HepG2 (cell line): Measurements from ENCODE around the gene GFAP. TPM values are rescaled to one million over a fixed set of nuclear protein-coding genes. Genes with fewer than 3 reads are reported as not detected.
A peak's percentile ranks its signal among the peaks of the same experiment; 100 is the strongest.

Source experiments
- BORCS8-MEF2B ChIP-seq: sonication (generic); formaldehyde crosslinking; IDR thresholded peaks from 2 replicates; pipeline ENCODE4 v1.8.0; 2022; ENCODE audit warnings: mild to moderate bottlenecking, missing genetic modification reagents
- HES4 ChIP-seq: sonication (generic); formaldehyde crosslinking; IDR thresholded peaks from 2 replicates; pipeline ENCODE4 v1.9.0; 2021; ENCODE audit warnings: mild to moderate bottlenecking, missing genetic modification reagents, borderline replicate concordance
- HOXD1 ChIP-seq: sonication (generic); formaldehyde crosslinking; IDR thresholded peaks from 2 replicates; pipeline ENCODE4 v1.5.0; 2020; ENCODE audit warnings: missing genetic modification reagents
- ISX ChIP-seq: sonication (generic); formaldehyde crosslinking; conservative IDR thresholded peaks from 2 replicates; pipeline ENCODE4 v1.5.0; 2020; ENCODE audit warnings: missing genetic modification reagents
- NCOA1 ChIP-seq: sonication (generic); formaldehyde crosslinking; IDR thresholded peaks from 2 replicates; pipeline ENCODE4 v1.9.0; 2021; ENCODE audit warnings: missing genetic modification reagents
- PAF1 ChIP-seq: IDR thresholded peaks from 2 replicates; pipeline ENCODE4 v1.6.1; 2016; ENCODE audit warnings: missing genetic modification reagents, missing compliant biosample characterization
- TSC22D2 ChIP-seq: sonication (generic); formaldehyde crosslinking; IDR thresholded peaks from 2 replicates; pipeline ENCODE4 v1.5.1; 2020; ENCODE audit warnings: missing genetic modification reagents, mild to moderate bottlenecking, borderline replicate concordance
- ZFP90 ChIP-seq: sonication (generic); formaldehyde crosslinking; IDR thresholded peaks from 2 replicates; pipeline ENCODE4 v1.8.0; 2022; ENCODE audit warnings: missing genetic modification reagents, mild to moderate bottlenecking, inconsistent platforms, borderline replicate concordance
- ZNF251 ChIP-seq: sonication (generic); formaldehyde crosslinking; IDR thresholded peaks from 2 replicates; pipeline ENCODE4 v1.9.0; 2021; ENCODE audit warnings: mild to moderate bottlenecking, missing genetic modification reagents
- ZNF263 ChIP-seq: sonication (generic); formaldehyde crosslinking; IDR thresholded peaks from 2 replicates; pipeline ENCODE4 v1.4.0; 2020; ENCODE audit warnings: missing genetic modification reagents
- ZNF350 ChIP-seq: sonication (generic); formaldehyde crosslinking; IDR thresholded peaks from 2 replicates; pipeline ENCODE4 v1.4.0; 2020; ENCODE audit warnings: mild to moderate bottlenecking, low read depth, missing genetic modification reagents, borderline replicate concordance
- ZNF460 ChIP-seq: sonication (generic); formaldehyde crosslinking; IDR thresholded peaks from 2 replicates; pipeline ENCODE4 v1.5.1; 2020; ENCODE audit warnings: missing genetic modification reagents, mild to moderate bottlenecking, borderline replicate concordance
- ZNF572 ChIP-seq: sonication (generic); formaldehyde crosslinking; IDR thresholded peaks from 2 replicates; pipeline ENCODE4 v1.5.1; 2020; ENCODE audit warnings: mild to moderate bottlenecking, missing genetic modification reagents
- ZNF607 ChIP-seq: sonication (generic); formaldehyde crosslinking; IDR thresholded peaks from 2 replicates; pipeline ENCODE4 v1.5.1; 2020; ENCODE audit warnings: missing genetic modification reagents, mild to moderate bottlenecking, borderline replicate concordance
- ZNF768 ChIP-seq: sonication (generic); formaldehyde crosslinking; IDR thresholded peaks from 2 replicates; pipeline ENCODE4 v1.4.0; 2020; ENCODE audit warnings: missing genetic modification reagents
- ZNF777 ChIP-seq: sonication (generic); formaldehyde crosslinking; IDR thresholded peaks from 2 replicates; pipeline ENCODE4 v1.4.0; 2020; ENCODE audit warnings: missing genetic modification reagents
- ZNF883 ChIP-seq: sonication (generic); formaldehyde crosslinking; IDR thresholded peaks from 2 replicates; pipeline ENCODE4 v1.5.1; 2020; ENCODE audit warnings: mild to moderate bottlenecking, missing genetic modification reagents; ENCODE audit errors: not compliant biosample characterization
- polyA plus RNA-seq, 8 experiments: library from polyadenylated mRNA; depleted of rRNA in 3 of 8; stranded (reverse) in 7 of 8; unstranded in 1 of 8; fragments of >200 nt; fragmentation: Illumina TruSeq in 4 of 8; extraction: Trizol in 4 of 8; gene quantifications; 2 replicates each; pipeline versions ENCODE4 v1.2.1 to v1.2.3, GENCODE V29; 2011 to 2016; ENCODE audit warnings: low read depth in 4 of 8, missing spikeins in 1 of 8, mixed read lengths in 1 of 8; ENCODE audit not compliant: insufficient read depth in 1 of 8
- total RNA-seq, 5 experiments: library from RNA; depleted of rRNA; stranded (reverse); fragments of >200 nt; fragmentation: Illumina TruSeq; extraction: Trizol; gene quantifications; 2 replicates each; pipeline ENCODE4 v1.2.3, GENCODE V29; 2016; ENCODE audit warnings: low read depth in 1 of 5
- TF ChIP-seq, protein P1 (sequence below): IDR thresholded peaks from 2 replicates; pipeline ENCODE4 v1.6.1; 2018; ENCODE audit warnings: missing genetic modification reagents
- TF ChIP-seq, protein P2 (sequence below), 2 experiments: sonication (generic) in 1 of 2; formaldehyde crosslinking in 1 of 2; IDR thresholded peaks; 2 replicates each; pipeline versions ENCODE4 v1.5.1 to v1.6.1; 2011 to 2020; ENCODE audit warnings: borderline replicate concordance in 1 of 2, low read depth in 1 of 2, low read length in 1 of 2, mild to moderate bottlenecking in 1 of 2, missing genetic modification reagents in 1 of 2, moderate library complexity in 1 of 2
- TF ChIP-seq, protein P3 (sequence below): IDR thresholded peaks from 2 replicates; pipeline ENCODE4 v1.6.1; 2016; ENCODE audit warnings: low read depth
- TF ChIP-seq, protein P4 (sequence below): sonication (generic); formaldehyde crosslinking; conservative IDR thresholded peaks from 2 replicates; pipeline ENCODE4 v1.8.0; 2022; ENCODE audit warnings: mild to moderate bottlenecking, moderate library complexity, missing genetic modification reagents
- TF ChIP-seq, protein P5 (sequence below): sonication (generic); formaldehyde crosslinking; IDR thresholded peaks from 2 replicates; pipeline ENCODE4 v1.8.0; 2022; ENCODE audit warnings: missing genetic modification reagents, mild to moderate bottlenecking, borderline replicate concordance

GFAP gene
- total and polyA plus RNA-seq, 2 of the 13 experiments (the other 11 are each of a cell fraction or from before 2014, with no cell fraction given) = 0.11 to 0.29 TPM

DNA sequence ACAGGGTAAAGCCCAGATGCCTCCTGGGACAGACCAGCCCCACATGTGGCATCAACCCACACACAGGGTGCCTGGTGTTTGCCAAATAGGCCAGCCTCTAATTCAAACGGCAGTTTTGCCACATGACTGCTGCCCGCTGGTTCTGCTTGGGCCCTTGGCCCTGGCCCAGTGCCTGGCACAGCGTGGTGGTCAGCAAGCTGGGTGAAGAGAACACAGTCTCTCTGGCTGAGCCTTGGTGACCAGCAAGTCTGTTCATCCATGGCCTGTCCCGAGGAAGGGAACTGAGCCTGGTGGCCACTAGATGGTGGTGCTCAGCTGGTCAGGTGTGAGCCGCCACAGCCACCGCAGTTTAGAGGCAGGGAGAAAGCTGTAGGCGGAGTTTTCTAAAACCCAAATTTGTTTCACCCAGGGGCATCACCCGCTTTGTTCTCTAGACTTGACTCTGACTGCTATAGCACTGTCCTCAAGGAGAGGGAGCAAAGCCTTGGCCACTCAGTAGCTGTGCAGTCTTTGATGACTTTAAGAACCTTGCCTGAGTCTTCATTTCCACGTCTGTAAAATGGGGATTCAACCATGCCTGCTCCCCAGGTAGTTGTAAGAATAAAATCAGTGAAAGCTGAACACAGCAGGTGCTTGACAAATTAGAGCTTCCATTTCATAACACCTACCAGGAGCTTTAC, 4.7 kb upstream of the GFAP start (continued):
- TF ChIP-seq ISX (CRISPR knock-in tag) (no peak), ZNF607 (CRISPR knock-in tag) (no peak), HOXD1 (CRISPR knock-in tag) (no peak), NCOA1 (CRISPR knock-in tag) (no peak), ZNF768 (CRISPR knock-in tag) (peak; percentile 72; the same call in 1 of the 2 replicates), ZNF350 (0 out of 2 replicates have a peak, but pooled peaks have one; percentile 28), ZFP90 (CRISPR knock-in tag) (no peak), ZNF251 (no peak), PAF1 (CRISPR knock-in tag) (no peak), HES4 (CRISPR knock-in tag) (0 out of 2 replicates have a peak, but pooled peaks have one; percentile 8), BORCS8-MEF2B (no peak), ZNF777 (CRISPR knock-in tag) (no peak), ZNF883 (CRISPR knock-in tag) (peak; percentile 20), ZNF460 (CRISPR knock-in tag) (no peak), ZNF263 (CRISPR knock-in tag) (no peak), TSC22D2 (0 out of 2 replicates have a peak, but pooled peaks have one; percentile 73), ZNF572 (CRISPR knock-in tag) (peak; percentile 32; the same call in 1 of the 2 replicates)
- TF ChIP-seq, protein P1, sequence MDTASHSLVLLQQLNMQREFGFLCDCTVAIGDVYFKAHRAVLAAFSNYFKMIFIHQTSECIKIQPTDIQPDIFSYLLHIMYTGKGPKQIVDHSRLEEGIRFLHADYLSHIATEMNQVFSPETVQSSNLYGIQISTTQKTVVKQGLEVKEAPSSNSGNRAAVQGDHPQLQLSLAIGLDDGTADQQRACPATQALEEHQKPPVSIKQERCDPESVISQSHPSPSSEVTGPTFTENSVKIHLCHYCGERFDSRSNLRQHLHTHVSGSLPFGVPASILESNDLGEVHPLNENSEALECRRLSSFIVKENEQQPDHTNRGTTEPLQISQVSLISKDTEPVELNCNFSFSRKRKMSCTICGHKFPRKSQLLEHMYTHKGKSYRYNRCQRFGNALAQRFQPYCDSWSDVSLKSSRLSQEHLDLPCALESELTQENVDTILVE (CRISPR knock-in tag) = no peak
- TF ChIP-seq, protein P2, sequence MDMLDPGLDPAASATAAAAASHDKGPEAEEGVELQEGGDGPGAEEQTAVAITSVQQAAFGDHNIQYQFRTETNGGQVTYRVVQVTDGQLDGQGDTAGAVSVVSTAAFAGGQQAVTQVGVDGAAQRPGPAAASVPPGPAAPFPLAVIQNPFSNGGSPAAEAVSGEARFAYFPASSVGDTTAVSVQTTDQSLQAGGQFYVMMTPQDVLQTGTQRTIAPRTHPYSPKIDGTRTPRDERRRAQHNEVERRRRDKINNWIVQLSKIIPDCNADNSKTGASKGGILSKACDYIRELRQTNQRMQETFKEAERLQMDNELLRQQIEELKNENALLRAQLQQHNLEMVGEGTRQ (IDR thresholded peaks at IDR 0.05; ENCODE audit: low read depth, low read length) = no peak
- TF ChIP-seq, protein P2 (CRISPR knock-in tag; IDR thresholded peaks at IDR 0.05; ENCODE audit: borderline replicate concordance) = no peak
- TF ChIP-seq, protein P3, sequence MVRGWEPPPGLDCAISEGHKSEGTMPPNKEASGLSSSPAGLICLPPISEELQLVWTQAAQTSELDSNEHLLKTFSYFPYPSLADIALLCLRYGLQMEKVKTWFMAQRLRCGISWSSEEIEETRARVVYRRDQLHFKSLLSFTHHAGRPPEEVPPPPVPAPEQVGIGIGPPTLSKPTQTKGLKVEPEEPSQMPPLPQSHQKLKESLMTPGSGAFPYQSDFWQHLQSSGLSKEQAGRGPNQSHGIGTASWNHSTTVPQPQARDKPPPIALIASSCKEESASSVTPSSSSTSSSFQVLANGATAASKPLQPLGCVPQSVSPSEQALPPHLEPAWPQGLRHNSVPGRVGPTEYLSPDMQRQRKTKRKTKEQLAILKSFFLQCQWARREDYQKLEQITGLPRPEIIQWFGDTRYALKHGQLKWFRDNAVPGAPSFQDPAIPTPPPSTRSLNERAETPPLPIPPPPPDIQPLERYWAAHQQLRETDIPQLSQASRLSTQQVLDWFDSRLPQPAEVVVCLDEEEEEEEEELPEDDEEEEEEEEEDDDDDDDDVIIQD = no peak
- TF ChIP-seq, protein P4, sequence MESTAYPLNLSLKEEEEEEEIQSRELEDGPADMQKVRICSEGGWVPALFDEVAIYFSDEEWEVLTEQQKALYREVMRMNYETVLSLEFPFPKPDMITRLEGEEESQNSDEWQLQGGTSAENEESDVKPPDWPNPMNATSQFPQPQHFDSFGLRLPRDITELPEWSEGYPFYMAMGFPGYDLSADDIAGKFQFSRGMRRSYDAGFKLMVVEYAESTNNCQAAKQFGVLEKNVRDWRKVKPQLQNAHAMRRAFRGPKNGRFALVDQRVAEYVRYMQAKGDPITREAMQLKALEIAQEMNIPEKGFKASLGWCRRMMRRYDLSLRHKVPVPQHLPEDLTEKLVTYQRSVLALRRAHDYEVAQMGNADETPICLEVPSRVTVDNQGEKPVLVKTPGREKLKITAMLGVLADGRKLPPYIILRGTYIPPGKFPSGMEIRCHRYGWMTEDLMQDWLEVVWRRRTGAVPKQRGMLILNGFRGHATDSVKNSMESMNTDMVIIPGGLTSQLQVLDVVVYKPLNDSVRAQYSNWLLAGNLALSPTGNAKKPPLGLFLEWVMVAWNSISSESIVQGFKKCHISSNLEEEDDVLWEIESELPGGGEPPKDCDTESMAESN (CRISPR knock-in tag) = no peak
- TF ChIP-seq, protein P5, sequence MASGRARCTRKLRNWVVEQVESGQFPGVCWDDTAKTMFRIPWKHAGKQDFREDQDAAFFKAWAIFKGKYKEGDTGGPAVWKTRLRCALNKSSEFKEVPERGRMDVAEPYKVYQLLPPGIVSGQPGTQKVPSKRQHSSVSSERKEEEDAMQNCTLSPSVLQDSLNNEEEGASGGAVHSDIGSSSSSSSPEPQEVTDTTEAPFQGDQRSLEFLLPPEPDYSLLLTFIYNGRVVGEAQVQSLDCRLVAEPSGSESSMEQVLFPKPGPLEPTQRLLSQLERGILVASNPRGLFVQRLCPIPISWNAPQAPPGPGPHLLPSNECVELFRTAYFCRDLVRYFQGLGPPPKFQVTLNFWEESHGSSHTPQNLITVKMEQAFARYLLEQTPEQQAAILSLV (CRISPR knock-in tag) = 0 out of 2 replicates have a peak, but pooled peaks have one; percentile 47
